Measurements from ENCODE around the gene RPS23.
A peak's percentile ranks its signal among the peaks of the same experiment; 100 is the strongest.

Gene RPS23

DNA sequence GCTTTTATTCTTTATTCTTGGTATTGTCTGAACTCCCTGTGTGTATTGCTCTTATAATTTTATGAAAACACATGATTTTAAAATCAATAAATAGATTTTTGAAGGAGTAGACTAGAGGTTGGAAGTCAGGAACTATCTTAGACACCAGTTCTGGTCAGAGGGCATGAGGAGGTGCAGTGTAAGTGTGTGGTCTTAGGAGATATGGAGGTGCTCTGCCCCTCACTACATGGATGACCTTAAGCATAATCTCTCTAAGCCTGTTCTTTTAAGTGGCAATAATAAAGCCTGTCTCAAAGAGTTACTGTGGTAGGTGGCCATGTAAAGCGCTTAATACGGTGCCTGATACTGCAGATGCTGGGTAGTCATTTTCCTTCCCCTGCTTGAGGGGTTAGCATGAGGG, 34.0 kb downstream of the RPS23 start:
- no peak for DNase-seq (ENCODE audit: low spot score)

DNA sequence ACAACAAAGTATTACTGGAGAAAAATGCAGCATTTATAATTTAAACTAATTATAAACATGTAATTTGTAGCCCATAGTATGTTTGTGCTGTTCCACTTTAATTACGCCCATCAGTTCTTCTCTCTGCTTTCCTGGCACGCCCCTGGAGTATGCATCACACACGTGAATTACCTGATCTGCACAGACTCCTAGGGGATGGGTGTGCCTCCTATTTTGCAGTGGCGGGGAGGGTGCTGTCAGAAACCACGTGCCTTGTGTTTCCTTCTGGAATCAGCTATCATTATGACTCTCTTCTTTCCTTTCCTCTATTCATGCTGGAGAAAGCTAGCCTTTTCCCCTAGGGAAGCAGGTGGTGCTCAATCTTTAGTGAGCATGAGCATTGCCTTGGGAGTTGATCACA, 43.3 kb downstream of the RPS23 start:
- no peak for DNase-seq (ENCODE audit: low spot score)

DNA sequence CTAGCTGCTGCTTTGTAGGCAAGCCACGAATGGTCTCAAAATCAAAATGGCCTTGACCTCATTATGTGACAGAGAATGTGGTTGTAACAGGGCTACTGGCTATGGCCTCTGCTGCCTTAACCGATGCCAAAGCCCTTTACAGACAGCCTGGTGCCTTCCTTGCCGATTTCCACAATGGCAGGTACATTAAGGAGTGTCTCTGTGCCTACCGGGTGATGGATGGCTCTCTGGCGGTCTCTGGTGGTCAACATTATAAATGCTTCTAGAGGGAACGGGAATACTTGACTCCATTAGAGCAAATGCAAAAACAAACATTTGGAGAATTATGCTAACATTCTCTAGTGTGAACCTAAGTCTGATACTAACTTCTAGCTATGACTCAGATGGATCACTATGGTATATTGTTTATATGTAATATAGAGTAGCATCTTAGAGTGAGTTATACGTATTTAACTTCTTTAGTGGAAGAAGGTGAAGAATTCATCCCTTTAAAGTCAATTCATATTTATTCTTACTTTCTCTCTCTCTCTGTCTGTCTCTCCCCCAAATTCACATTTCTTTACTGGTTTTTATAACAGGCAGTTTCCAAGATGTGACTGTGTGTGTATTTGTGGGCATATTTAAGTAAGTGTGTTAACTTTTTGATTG, 52.5 kb downstream of the RPS23 start:
- DNase-seq (ENCODE audit: low spot score), result peak; percentile 15

Measured in HuH-7.5 (cell line).